Measurements from ENCODE around the gene ICA1.

ICA1 gene

DNA sequence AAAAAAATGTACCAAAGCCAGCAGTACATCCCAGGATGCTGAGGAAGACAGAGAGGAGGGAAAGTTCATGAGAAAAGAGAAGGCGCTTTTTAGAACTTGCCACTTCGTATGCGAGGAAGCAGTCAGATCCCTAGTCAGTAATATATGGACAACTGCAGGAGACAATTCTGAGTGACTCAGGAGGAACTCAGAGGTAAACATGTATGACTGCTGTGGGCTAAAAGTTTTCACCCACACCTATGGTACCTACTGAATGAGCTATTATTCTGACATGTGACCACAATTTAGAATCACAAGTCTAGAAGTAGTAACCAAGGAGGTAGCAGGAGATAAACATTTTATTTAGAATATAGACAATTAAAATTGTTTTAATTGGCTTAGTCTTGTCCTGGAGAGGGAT, 126.5 kb downstream of the ICA1 start:
- no peak overlapping the region for H3K4me3 ChIP-seq (ENCODE audit: low read depth, low read length)
- TF ChIP-seq, protein P1, sequence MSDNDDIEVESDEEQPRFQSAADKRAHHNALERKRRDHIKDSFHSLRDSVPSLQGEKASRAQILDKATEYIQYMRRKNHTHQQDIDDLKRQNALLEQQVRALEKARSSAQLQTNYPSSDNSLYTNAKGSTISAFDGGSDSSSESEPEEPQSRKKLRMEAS (IDR thresholded peaks at IDR 0.05; ENCODE audit: low read depth, low read length), result no peak
- no peak for TF ChIP-seq MYC (IDR thresholded peaks at IDR 0.05; ENCODE audit: low read depth, low read length)
- no peak for TF ChIP-seq POLR2A (IDR thresholded peaks at IDR 0.05; ENCODE audit: extremely low read depth, insufficient read length)
- TF ChIP-seq, protein P2, sequence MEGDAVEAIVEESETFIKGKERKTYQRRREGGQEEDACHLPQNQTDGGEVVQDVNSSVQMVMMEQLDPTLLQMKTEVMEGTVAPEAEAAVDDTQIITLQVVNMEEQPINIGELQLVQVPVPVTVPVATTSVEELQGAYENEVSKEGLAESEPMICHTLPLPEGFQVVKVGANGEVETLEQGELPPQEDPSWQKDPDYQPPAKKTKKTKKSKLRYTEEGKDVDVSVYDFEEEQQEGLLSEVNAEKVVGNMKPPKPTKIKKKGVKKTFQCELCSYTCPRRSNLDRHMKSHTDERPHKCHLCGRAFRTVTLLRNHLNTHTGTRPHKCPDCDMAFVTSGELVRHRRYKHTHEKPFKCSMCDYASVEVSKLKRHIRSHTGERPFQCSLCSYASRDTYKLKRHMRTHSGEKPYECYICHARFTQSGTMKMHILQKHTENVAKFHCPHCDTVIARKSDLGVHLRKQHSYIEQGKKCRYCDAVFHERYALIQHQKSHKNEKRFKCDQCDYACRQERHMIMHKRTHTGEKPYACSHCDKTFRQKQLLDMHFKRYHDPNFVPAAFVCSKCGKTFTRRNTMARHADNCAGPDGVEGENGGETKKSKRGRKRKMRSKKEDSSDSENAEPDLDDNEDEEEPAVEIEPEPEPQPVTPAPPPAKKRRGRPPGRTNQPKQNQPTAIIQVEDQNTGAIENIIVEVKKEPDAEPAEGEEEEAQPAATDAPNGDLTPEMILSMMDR (IDR thresholded peaks at IDR 0.05; ENCODE audit: low read depth, low read length), result no peak
- DNase-seq (ENCODE audit: low read depth), result no peak

DNA sequence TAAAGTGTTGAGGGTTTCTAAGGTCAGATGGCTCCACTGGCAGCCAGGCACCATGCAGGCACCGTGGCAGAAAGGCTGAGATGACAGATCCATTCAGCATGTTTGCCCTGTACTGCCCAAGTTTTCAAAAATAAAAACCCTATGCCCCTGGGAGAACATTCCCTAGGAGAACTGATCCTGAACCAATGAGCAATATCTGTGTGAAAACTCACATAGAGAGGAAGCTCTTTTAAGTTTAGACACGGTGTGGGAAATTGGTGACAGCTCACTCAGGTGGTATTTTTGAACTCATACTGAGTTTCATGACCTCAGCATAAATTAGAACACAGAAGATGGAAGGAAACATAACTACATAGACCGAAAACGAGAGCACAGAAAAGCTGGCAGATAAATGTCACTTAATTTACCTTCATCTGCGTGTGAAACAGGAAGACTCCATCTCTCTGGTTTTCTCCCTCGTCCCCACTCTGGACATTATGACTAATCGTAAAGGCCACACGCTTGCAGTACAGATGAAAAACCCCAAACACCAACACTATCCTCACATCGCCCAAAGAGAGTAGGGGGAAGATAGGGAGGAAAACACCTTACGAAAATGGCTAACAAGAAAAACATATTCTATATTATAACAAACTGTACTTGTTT, 127.8 kb downstream of the ICA1 start:
- no peak overlapping the region for H3K4me3 ChIP-seq (ENCODE audit: low read depth, low read length)
- TF ChIP-seq, protein P2 (IDR thresholded peaks at IDR 0.05; ENCODE audit: low read depth, low read length), result no peak
- no peak for TF ChIP-seq MYC (IDR thresholded peaks at IDR 0.05; ENCODE audit: low read depth, low read length)
- TF ChIP-seq, protein P1 (IDR thresholded peaks at IDR 0.05; ENCODE audit: low read depth, low read length), result no peak
- no peak for TF ChIP-seq POLR2A (IDR thresholded peaks at IDR 0.05; ENCODE audit: extremely low read depth, insufficient read length)

DNA sequence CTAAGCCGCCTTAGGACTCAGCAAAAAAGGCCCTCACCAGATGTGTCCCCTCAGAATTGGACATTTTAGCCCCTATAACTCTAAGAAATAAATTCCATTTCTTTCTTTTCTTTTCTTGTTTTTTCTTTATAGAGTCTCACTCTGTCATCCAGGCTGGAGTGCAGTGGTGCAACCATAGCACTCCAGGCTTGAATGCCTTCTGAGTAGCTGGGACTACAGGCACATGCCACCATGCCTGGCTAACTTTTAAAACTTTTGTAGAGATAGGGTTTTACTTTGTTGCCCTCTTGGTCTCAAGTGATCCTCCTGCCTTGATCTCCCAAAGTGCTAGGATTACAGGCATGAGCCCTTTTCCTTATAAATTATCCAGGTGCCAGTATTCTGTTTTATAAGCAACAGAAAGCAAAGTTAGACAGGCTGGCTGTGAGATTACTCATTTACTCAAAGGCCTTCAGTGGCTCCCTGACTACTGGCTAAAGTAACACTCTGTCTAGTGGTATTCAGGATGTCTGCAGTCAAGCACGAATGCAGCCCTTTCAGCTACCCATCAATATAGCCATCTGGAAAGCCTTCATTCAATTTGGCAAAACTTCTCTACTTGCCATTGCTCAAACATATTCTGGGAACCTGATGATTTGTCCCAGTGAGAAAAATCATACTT, 128.6 kb downstream of the ICA1 start:
- no peak overlapping the region for H3K4me3 ChIP-seq (ENCODE audit: low read depth, low read length)
- no peak for TF ChIP-seq MYC (IDR thresholded peaks at IDR 0.05; ENCODE audit: low read depth, low read length)
- TF ChIP-seq, protein P1 (IDR thresholded peaks at IDR 0.05; ENCODE audit: low read depth, low read length), result no peak
- DNase-seq (ENCODE audit: low read depth), result no peak

More for the DNA sequence above, 127.8 kb downstream of the ICA1 start:
- no peak for DNase-seq (ENCODE audit: low read depth)

DNA sequence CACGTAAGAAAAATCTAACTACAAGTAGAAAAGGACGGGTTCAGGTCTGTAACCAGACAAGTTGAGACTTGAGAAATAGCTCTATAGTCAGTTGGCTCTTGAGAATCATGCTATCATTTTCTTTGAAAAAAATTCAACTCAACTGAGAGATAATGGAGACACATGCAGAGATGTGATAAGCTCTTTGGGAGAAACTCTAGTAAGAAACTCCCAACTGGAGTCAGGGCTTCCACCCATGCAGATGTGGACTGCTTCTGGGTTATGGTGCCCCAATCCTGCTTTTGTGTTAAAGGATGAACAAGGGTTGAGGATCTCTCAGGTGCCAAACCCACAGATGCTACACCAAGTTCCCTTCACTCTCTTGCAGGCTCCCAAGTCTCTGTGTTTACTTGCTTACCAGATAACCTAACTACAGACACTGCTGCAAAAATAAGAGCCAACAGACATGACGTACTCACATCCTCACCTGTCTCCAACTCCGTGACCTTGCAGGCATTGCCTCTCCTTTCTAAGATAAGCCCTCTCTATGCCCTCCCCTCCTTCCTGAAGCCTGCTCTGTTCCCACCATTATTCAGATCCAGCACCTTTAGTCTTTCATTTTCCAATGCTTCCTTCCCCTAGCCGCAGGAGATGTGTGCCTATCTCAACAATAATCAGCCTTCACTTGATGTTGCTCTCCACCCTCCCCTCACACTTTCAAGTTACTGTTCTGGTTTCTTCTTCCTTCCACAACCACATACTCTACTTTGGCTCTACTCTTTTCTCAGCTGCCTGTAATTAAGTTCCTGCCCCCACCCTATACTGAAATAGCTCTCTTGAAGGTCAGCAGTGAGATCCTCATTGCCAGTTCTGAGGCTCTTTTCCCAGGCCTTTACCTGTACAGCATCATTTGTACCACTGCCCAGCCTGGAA, 130.0 kb downstream of the ICA1 start:
- TF ChIP-seq MYC (IDR thresholded peaks at IDR 0.05; ENCODE audit: low read depth, low read length), result no peak
- no peak for TF ChIP-seq POLR2A (IDR thresholded peaks at IDR 0.05; ENCODE audit: extremely low read depth, insufficient read length)
- TF ChIP-seq, protein P1 (IDR thresholded peaks at IDR 0.05; ENCODE audit: low read depth, low read length), result no peak
- TF ChIP-seq, protein P2 (IDR thresholded peaks at IDR 0.05; ENCODE audit: low read depth, low read length), result no peak
- no peak for DNase-seq (ENCODE audit: low read depth)
- no peak overlapping the region for H3K4me3 ChIP-seq (ENCODE audit: low read depth, low read length)

DNA sequence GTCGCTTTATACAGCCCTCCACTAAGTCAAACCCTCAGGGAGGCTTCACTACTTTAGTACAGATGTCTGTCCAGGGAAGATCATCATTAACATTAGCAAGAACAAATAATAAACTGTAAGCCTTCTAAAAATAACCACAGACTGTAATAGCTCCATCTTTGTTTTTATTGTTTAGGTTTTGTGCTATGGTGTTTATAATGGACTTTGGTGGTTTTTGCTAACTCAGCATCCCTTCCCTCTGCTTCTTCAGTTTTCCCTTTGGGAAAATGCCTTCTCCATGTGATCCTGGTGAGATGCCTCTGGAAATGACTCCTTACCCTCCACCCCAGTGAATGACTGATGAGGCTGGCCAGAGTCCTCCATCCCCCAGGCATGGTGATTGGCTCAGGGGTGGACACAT, 131.3 kb downstream of the ICA1 start:
- no peak for DNase-seq (ENCODE audit: low read depth)
- no peak overlapping the region for H3K4me3 ChIP-seq (ENCODE audit: low read depth, low read length)
- TF ChIP-seq, protein P1 (IDR thresholded peaks at IDR 0.05; ENCODE audit: low read depth, low read length), result no peak
- TF ChIP-seq MYC (IDR thresholded peaks at IDR 0.05; ENCODE audit: low read depth, low read length), result no peak
- TF ChIP-seq, protein P2 (IDR thresholded peaks at IDR 0.05; ENCODE audit: low read depth, low read length), result no peak

Data from NB4 (cell line).